Activated CD8-positive, alpha-beta memory T cell treated with anti-CD3 and anti-CD28 coated beads, Interleukin-2, amount 50 U/mL, for 48 hours (primary cell): ENCODE results near the gene RAB34.
"Not testable (repeated sequence)": the region's sequence is repeated elsewhere in the genome, so short reads cannot be mapped to it uniquely, and the experiment has no call there.

ENCODE experiments used
- DNase-seq: peaks from one replicate; pipeline ENCODE4 v3.0.0-alpha.2; 2020

RAB34 gene

DNA sequence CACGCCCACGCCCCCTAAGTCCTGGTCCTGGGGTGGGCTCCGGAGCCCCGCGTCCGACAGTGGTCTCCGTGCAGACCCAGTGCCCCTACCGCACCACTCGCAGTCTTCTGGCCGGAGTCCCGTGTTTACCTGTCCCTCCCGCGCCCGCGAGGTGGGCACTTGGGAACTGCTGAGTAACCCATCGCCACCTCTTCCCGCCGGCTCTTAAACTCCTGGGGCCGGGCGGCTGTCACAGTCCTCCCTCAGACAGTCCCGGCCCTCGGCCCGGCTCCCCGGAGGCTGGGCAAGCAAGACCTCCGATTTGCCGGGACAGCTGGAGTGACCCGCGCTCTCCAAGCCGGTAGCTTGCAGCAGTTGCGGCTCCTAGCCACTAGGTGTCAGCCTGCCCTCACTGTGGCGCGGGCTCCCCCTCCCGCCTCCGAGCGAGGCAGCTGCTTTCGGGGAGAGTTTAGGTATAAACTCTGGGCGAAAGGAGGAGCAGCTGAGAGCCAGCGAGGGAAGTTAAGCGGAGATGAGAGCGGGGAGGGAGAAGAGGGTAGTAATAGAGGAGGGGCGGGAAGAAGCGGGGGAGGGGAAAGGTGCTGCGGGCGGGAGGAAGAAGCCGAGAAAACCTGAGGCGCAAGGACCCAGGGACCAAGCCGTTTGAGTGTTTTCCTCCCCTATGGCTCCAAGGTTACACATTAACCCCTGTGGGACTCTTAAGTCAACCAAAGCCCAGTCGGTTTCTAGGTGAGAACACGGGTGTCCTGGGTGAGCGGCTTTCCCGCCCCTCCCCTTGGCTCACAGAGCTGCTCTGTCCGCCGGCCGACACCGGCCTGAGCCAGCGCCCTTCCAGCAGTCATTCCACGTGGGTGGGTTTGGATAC lies 9.2 kb upstream of the RAB34 start:
- peak; percentile 97 for DNase-seq

DNA sequence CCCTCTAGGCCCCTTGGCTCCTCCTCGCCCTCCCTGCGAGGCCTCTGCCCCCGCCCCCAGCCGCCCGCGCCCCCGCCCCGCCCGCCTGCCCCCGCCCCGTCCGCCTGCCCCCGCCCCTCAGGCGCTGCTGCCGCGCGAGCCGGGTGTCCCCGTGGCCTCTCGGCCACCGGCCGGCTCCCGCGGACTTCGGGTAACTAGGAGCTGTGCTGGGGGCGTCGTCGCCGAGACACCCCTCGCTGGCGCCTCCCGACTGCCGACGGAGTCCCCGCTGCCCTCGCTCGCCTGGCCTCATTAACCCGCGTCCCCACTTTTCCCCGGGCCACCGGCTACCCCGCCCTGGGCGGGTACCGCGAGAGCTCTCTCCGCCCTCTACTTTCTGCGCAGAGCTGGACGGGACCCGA lies 8.6 kb upstream of the RAB34 start, which contains the start of gene TLCD1:
Gene TLCD1 (minus strand): TSS at position 8 of the 401 bp plus-strand sequence. CDS start 136 bp downstream, outside the sequence.
- peak; percentile 89 for DNase-seq

DNA sequence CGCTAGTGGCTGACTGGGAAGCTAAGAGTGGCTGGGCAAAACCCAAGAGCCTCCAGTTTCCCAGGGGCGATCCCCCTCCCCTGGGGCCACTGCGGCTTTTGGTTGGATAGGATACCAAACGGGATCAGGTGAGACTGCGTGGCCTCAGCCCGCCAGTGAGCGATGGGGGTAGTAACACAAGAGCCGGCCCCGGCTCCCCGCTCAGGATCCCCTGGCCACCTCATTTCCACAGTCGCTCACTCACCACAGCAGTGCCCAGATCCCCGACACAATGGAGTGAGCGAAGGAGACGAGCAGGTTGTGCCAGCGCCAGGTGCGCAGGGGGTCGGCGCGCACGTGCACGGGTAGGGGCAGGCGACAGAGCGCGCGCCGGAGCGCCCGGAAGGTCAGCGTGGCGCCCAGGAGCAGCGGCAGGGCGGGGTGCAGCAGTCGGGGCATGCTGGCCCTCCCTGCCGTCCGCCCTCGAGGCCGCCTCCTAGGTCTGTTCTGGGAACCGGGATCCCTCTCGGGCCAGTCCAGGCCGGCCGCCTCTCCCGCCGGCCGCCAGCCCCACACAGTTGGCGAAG lies 8.1 kb upstream of the RAB34 start:
- peak; percentile 89 for DNase-seq

DNA sequence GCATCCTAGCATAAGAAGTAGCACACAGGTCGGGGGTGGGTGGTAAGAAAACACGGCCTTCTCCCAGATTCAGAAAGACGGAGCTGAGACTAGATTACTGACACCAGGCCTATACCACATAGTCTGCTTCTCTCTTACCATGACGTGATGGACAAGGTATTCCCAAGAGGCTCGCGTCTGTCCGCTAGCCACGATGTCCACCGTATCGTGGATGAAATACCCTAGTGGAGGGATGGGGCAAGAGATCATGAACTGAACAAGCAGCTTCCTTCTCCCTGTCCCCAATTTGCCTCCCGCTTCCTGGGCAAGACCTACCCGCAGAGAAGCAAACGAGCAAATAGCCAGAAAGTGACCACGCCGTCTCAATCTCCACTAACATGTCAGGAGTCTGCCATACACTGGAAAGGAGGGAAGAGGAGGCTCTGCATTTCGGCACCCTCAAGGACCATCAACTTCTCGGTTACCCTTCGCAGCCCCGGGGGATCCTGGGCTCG lies 7.5 kb upstream of the RAB34 start:
- DNase-seq: peak; percentile 79

DNA sequence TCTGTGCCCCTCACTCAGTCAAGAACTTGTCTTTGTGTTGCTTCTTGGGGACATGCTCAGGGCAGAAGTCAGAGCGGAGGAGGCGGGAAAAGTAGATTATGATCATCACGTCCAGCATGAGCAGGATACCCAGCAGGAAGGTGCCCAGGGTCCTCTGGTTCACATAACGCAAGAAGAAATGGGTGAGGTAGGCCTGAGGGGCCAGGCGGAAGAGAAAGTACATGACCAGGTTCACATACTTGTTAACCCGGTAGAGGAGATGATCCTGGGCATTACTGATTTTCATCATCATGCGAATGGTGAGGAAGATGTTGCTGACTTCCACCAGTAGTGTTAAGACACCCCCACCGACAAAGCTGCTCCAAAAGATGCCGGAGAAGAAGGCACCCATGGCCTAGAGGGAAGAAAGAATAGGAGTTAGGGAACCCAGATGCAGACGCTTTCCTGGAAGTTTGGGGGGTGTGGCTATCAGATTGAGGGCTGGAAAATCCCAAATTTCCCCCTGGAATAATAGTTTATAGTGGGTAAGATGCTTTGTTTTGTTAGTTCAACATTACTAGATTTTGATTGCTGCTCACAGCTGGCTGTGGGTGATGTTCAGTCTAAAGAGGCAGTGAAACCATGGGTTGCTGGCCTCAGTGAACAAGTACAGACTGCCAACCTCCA lies 7.0 kb upstream of the RAB34 start:
- peak; percentile 71 for DNase-seq

DNA sequence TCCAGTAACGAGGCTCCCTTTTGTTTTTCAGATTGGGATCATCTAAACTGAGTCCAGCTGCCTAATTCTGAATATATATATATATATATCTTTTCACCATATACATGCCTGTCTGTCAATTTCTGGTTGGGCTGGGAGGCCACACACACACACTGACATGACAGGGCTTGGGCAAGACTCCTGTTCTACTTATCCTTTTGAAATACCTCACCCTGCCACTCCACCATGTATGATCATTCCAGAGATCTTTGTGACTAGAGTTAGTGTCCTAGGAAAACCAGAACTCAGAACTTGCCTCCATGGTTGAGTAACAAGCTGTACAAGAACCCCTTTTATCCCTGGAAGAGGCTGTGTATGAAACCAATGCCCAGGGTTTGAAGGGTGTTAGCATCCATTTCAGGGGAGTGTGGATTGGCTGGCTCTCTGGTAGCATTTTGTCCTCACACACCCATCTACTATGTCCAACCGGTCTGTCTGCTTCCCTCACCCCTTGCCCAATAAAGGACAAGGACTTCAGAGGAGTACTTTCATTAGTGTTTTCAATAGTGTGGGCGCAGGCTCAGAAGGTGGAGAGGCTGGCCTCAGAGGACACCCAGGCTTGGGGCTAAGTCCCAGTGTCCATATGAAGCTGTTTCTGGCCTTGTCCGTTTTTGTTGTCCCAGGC lies 6.3 kb upstream of the RAB34 start:
- not testable (repeated sequence) for DNase-seq

DNA sequence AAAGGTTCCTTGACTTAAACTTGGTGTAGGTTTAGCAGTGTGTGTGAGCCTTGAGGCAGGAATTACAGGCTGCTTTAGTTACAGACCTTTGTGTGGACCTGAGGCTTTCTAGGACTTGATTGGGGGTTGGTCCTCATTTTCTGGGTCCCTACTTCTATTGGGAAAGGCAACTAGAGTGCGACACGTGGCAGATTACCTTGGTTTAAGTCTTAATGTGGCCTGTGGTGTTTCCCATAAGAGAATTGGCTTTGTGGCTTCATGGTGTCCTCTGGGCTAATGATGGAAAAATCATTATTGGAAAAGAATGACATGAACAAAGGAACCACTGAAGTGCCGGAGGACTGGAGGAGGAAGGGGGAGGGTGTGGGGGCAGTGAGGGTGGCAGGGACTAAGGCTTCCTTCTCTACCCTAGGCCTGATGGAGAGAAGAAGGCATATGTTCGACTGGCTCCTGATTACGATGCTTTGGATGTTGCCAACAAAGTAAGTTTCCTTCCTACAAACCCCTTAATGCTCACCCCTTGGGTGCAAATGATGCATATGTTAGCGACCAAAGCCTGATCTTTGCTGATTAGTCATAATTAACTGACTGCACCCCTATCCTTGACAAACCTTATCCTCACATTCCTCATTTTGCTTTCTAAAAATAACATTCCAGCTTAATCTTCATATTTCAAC lies 5.6 kb upstream of the RAB34 start:
- DNase-seq: no peak

DNA sequence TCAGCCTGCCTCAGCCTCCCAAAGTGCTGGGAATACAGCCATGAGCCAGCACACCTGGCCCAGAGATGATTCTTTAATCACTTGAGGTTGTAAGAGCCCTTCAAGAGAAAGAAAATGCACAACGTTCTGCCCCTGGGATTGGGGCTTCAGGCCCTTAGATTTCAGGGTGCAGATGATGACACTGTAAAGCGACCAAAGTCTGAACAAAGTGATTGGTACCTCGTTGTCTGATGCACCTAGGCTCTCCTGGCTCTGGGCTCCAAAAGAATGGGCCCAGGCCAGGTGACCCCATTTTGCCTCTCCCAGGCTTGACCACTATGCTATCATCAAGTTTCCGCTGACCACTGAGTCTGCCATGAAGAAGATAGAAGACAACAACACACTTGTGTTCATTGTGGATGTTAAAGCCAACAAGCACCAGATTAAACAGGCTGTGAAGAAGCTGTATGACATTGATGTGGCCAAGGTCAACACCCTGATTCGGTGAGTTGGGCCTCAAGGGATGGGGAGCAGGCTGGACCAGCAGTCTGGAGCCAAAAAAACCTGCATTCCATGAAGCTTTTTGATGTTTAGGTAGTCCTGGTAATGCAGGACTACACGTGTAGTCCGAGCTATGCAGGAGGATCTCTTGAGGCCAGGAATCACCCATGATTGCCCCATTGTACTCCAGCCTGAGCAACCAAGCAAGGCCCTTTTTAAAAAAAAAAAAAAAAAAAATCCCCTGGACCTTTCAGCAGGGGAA lies 4.9 kb upstream of the RAB34 start:
- no peak for DNase-seq

DNA sequence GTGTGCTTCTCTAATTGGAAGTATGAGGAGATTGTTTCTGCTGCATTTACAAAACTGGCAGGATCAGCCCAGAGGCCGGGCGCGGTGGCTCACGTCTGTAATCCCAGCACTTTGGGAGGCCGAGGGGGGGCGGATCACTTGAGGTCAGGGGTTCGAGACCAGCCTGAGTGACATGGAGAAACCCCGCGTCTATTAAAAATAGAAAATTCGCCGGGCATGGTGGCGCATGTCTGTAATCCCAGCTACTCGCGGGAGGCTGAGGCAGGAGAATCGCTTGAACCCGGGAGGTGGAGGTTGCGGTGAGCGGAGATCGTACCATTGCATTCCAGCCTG lies 3.3 kb upstream of the RAB34 start:
- DNase-seq: not testable (repeated sequence)

DNA sequence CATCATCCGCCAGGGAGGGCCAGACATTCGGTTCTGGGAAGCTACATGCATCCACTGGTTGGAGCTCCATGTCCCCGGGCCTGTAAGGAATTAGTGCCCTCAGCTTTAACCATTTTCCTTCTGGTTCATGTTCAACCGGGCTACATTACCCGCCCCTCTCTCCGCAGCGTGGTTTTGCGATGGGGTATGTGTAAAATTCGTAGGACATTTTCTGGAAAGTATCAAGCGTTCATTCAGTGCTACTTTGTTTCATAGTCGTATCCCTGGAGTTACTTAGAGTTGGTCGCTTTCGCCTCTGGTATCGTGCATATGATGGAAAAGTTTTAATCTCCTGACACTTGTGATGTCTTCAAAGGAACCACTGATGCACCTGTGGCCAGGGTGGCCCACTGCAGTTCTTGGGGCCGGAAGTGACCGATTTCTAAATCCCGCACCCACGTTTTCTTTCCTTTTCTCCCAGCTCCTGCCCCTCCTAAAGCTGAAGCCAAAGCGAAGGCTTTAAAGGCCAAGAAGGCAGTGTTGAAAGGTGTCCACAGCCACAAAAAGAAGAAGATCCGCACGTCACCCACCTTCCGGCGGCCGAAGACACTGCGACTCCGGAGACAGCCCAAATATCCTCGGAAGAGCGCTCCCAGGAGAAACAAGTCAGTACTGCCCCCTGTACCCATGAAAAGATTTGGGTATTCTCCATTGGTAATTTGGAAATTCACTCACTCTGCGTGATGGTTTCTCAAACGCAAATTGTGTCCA lies 2.8 kb upstream of the RAB34 start:
- peak; percentile 69 for DNase-seq

DNA sequence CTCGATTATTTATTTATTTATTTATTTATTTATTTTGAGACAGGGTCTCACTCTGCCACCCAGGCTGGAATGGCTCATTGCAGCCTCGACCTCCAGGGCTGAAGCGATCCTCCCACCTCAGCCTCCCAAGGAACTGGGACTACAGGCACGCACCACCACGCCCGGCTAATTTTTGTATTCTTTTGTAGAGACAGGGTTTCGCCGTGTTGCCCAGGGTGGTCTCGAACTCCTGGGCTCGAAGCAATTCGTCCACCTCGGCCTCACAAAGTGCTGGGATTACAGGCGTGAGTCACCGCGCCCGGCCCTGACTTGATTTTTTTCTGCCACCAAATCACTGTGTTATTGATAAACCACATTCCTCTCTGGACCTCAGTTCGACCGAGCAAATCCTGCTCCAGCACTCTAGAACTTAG lies 1.4 kb upstream of the RAB34 start:
- no peak for DNase-seq

DNA sequence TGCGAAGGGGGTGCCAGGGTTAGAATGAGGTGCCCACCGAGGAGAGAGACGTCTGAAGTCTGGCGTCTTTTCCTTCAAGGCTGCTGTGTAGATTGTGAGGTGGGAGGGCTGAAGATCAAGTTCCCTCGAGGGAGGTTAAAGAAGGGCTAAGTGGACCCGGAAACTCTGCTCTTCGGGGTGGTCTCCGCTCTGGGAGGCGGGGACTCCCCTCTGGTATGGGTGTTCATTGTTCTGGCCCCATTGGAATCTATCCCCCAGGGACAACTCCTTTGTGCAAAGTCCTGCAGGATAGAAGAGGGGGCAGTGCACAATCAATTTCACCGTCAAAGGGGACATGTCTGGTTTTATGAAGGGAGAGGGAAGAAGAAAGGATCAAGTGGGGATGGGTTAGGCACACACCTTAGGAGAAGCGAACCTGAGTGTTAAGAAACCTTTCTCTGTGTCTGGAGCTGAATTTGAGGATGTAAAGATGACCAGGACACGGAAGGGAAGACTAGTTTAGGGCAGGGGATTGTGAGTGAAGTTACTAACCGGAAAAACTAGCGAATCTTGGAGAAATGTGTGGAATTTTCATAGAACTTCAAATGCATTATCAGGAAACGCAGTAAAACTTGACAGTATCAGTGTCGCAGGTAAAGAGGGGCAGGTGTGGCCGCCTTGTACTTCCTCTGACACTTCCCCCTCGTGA lies 809 bp upstream of the RAB34 start:
- DNase-seq: no peak

DNA sequence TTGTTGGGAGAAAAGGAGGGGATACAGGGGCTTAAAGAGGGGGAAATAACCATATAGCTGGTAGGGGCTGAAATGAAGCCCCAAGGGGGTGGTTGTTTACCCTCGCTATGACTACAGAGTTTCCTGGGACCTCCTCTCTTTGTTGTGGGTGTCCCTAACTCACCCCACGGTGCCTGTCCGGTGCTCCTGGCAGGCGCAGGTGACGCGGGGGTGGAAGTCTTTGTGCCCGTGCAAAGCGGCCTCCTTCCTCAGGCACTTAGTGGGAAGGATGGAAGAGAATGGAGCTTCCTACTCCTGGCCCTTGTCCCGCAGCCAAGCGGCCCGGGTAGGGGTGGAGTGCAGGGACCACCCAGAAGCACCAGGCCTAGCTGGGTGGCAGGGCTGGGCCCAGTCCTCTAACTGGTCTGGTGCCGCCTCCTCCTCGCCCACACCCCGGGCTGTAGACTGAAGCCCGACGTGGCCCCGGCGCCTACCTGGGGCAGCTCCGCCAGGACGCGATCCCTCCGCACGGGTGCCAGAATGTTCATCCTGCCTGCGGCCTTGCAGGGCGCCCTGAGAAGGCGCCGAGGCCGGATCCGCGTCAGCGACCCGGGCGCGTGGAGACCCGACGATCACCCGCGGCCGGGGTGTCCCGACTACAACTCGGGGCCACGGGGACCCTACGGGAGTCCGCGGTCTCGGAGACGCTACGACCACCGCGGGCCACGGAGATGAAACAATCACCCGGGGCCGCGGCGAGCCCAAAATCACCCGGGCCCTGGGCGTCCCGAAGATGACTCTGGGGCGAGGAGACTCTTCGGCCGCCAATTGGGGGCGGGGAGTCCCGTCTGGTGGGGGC lies 709 bp downstream of the RAB34 start:
- peak; percentile 71 for DNase-seq

DNA sequence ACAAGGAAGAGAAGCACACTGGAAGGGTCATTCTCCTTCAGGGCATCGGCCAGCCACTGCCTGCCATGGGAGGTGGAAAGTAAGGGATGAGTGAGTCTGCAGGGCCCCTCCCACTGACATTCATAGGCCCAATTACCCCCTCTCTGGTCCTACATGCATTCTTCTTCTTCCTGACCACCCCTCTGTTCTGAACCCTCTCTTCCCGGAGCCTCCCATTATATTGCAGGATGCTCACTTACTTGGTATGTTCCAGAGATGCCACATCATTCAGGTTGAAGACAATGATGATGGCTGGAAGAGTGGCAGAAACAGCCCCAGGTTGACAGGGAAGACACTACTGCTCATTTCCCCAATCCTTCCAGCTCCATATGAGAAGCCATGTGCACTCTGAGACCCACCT lies 2.5 kb downstream of the RAB34 start:
- no peak for DNase-seq

DNA sequence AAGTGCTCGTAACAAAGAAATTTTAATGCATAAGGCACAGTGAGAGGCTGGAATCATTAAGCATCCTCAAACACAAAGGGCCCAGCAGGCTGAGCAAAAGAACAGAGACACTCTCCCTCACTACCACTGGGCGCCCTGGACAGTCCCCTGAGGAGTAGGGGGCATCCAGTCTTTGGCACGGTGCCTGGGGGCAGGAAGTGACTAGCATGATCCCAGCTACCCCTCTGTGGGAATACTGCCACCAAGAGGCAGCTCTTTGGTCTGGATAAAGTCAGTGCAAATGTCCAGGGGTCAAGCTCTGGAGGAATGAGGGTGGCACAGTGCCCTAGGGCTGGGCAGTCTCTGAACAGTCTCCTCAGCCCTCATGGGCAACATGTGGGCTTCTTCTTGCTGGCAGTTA lies 3.4 kb downstream of the RAB34 start:
- DNase-seq: no peak

DNA sequence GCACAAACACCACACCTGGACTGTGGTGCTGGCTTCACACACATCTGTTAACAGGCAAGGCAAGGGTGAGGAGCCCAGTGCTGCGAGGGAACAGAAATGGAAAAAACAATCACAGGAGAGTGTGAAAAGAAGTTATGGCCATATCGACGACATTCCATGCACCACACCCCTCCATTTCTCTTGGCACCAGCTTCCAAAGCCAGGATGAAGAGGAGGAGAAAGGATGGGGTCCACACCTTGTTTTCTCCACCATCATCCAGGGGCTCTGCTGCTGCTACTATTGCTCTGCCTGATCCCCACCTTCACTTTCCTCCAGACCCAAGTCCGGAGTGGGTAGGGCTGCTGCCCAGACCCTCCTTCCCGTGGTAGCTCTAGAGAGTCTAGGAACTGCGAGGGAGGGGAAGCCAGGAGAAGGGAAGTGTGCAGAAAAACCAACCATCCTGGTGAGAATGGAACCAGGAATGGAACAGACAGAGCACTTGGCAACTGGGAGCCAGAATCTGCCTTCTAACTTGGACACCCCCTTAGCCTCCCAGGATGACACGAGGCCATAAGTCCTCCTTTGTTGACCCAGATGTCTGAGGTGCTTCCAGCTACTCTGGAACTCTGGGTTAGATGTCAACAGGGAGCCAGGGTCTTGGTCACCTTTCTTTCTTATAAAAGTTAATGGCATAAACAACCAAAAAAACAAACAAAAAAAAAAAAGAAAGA lies 4.8 kb downstream of the RAB34 start:
- no peak for DNase-seq

DNA sequence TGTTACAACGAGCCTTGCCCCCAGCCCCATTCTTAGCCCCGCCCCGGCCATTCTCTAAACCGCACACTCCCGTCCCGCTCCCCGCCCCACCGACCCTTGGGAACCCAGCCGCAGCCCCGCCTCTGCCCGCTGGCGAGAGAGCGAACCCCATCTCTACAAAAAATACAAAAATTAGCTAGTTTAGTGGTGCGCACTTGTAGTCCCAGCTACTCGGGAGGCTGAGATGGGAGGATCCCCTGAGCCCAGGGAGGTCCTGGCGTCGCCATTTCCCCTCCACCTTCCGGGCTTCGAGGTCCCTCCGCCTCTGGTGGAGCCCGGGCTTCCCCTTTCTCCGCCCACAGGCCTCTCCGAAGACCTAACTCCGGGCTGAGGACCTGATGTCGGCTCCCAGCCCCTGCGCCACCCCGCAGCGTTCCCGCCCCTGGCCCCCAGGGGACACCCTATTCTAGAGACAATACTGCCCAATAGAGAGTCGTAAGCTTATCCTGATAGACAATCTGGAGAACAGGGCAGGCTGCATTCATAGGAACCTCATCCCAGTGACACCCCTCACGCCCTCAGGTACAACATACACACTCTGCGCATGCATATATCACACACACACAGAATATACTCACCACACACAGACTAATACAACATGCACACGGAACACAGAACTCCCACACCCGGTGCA lies 5.5 kb downstream of the RAB34 start:
- DNase-seq: peak; percentile 85

DNA sequence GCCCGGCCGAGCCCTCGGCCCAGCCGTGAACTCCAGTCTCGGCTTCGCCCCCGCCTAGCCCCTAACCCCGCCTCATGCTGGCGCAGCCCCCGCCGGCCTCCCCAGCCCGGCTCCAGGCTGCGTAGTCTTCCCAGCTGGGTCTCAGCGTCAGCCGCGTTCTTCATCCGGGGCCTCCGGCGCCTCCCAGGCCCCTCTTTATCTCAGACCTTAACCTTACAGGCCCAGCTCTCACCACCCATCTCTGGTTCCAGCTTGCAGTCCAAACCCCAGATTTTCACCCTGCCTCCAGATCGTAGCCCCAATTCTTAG lies 6.0 kb downstream of the RAB34 start, which contains the start of gene PROCA1:
Gene PROCA1 (minus strand): TSS at position 166 of the 309 bp plus-strand sequence. CDS start 228 bp downstream, outside the sequence.
- DNase-seq: peak; percentile 74
